ENCODE data around the gene CCDC187.

- TF ChIP-seq EP300 (IDR thresholded peaks at IDR 0.05; ENCODE audit: low read depth): no peak
- TF ChIP-seq CTCF (IDR thresholded peaks at IDR 0.05): no peak
Observed at GRCh38 chr9:136317695-136318094, 13.8 kb upstream of the CCDC187 start.

Measured in transverse colon (tissue), 3 donors.